GM13976 (cell line): ENCODE results near the gene SLC9A9.
"Not testable (repeated sequence)": the region's sequence is repeated elsewhere in the genome, so short reads cannot be mapped to it uniquely, and the experiment has no call there.

ENCODE experiments used
- DNase-seq: peaks from one replicate; pipeline ENCODE4 v3.0.0; 2012; ENCODE audit warnings: low spot score
- CTCF ChIP-seq: IDR thresholded peaks from 2 replicates; pipeline ENCODE4 v1.5.1; 2012; ENCODE audit warnings: borderline replicate concordance, mild to moderate bottlenecking; ENCODE audit not compliant: insufficient read depth; ENCODE audit errors: extremely low read depth, missing control alignments, control extremely low read depth
- in situ Hi-C: fragments of 300-500 bp; cut with MboI; formaldehyde crosslinking; loops from one replicate; pipeline ENCODE4 v1.12.0; 2022; ENCODE audit warnings: low sequenced_read_pairs, mixed read lengths, inconsistent platforms; ENCODE audit not compliant: unreplicated experiment

The SLC9A9 gene

GRCh38 chr3:143885780-143886427 lies 37.6 kb upstream of the SLC9A9 start:
- peak; percentile 38 for DNase-seq
- peak; percentile 79 for TF ChIP-seq CTCF
- in situ Hi-C loops, result no loop called here

- no peak for DNase-seq
- no peak for TF ChIP-seq CTCF
- in situ Hi-C loops, result no loop called here
These were observed 36.6 kb upstream of the SLC9A9 start for GRCh38 chr3:143884861-143885260.

GRCh38 chr3:143883151-143883550 lies 34.9 kb upstream of the SLC9A9 start:
- DNase-seq, result no peak
- in situ Hi-C loops, result no loop called here
- TF ChIP-seq CTCF, result no peak

GRCh38 chr3:143881095-143881494 lies 32.8 kb upstream of the SLC9A9 start:
- TF ChIP-seq CTCF, result no peak
- DNase-seq, result no peak
- in situ Hi-C loops, result no loop called here

GRCh38 chr3:143875546-143875945 lies 27.3 kb upstream of the SLC9A9 start:
- no peak for TF ChIP-seq CTCF
- DNase-seq, result no peak
- in situ Hi-C loops, result no loop called here

- DNase-seq, in situ Hi-C loops: not testable (repeated sequence)
These were observed 25.3 kb upstream of the SLC9A9 start for GRCh38 chr3:143873553-143873952.

- in situ Hi-C loops, result no loop called here
- TF ChIP-seq CTCF, result no peak
- DNase-seq, result no peak
These were observed 17.0 kb upstream of the SLC9A9 start for GRCh38 chr3:143865302-143865701.
